Nephron (organoid): ENCODE measurements around the gene SORCS2.

Source experiments
- H3K27ac Mint-ChIP-seq, 3 experiments: 2 replicates each; pipeline ENCODE4 v1.8.0; 2020; ENCODE audit warnings: mixed read lengths in 3 of 3, mild to moderate bottlenecking in 2 of 3, moderate library complexity in 1 of 3
- H3K27me3 Mint-ChIP-seq: 2 replicates; pipeline ENCODE4 v1.8.0; 2021; ENCODE audit warnings: low read depth, mild to moderate bottlenecking, moderate library complexity, mixed read lengths
- H3K36me3 Mint-ChIP-seq: 2 replicates; pipeline ENCODE4 v1.8.0; 2020; ENCODE audit warnings: low read depth, mixed read lengths
- H3K4me1 Mint-ChIP-seq: 2 replicates; pipeline ENCODE4 v1.8.0; 2020; ENCODE audit warnings: mixed read lengths
- H3K4me3 Mint-ChIP-seq, 3 experiments: 2 replicates each; pipeline ENCODE4 v1.8.0; 2020; ENCODE audit warnings: mild to moderate bottlenecking in 3 of 3, mixed read lengths in 3 of 3, moderate library complexity in 2 of 3
- H3K9me3 Mint-ChIP-seq: 2 replicates; pipeline ENCODE4 v1.8.0; 2020; ENCODE audit warnings: mixed read lengths
- TF ChIP-seq, protein P1 (sequence below), 3 experiments: fragments of 200-600 bp; sonication (generic); IDR thresholded peaks; one replicate each; pipeline ENCODE4 v1.5.0; 2021; ENCODE audit warnings: antibody characterized with exemption in 3 of 3; ENCODE audit not compliant: unreplicated experiment in 3 of 3

SORCS2 gene

DNA sequence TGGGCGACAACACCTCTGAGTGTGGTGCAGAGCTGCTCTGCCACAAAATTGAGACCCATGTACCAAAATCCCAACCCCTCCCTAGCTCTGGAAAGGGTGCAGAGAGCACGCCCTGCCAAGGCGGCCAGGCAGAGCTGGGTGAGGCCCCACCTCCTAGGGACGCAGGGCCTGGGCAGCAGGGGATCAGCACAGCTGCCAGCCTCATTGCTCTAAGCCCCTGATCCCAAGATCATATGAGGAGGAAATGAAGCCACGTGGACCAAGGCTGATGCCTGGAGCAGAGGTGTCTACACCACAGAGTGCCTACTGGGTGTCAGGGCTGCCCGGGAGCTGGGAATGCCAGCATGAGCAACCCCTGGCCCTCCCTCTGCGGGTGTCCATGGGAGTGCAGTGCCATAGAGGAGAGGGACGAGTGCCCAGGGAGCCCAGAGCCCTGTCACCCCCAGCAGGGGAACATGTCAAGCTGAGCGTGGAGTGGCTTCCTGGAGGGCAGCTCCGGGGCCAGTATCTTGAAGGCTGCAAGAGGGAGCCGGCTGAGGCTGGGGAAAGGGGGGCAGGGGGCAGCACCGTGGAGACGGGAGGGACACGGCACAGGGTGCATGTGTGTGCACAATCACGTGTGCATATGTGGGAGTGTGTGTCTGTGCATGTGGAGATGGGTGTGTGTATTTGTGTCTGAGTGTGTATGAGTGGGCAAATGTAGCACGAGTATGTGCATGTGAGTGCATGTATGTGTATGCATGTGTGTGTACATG lies 306.3 kb downstream of the SORCS2 start:
- no peak overlapping the region for H3K4me3 Mint-ChIP-seq
- peak overlapping the region in 1 of 3 experiments; percentile 24 for H3K27ac Mint-ChIP-seq
- no peaks in the 10 kb centered on the region for H3K9me3 Mint-ChIP-seq
- no peaks in the 10 kb centered on the region for H3K36me3 Mint-ChIP-seq
- H3K4me1 Mint-ChIP-seq = peaks cover 57% of the 10 kb centered on the region
- peaks cover 13% of the 10 kb centered on the region for H3K27me3 Mint-ChIP-seq
- TF ChIP-seq, protein P1, sequence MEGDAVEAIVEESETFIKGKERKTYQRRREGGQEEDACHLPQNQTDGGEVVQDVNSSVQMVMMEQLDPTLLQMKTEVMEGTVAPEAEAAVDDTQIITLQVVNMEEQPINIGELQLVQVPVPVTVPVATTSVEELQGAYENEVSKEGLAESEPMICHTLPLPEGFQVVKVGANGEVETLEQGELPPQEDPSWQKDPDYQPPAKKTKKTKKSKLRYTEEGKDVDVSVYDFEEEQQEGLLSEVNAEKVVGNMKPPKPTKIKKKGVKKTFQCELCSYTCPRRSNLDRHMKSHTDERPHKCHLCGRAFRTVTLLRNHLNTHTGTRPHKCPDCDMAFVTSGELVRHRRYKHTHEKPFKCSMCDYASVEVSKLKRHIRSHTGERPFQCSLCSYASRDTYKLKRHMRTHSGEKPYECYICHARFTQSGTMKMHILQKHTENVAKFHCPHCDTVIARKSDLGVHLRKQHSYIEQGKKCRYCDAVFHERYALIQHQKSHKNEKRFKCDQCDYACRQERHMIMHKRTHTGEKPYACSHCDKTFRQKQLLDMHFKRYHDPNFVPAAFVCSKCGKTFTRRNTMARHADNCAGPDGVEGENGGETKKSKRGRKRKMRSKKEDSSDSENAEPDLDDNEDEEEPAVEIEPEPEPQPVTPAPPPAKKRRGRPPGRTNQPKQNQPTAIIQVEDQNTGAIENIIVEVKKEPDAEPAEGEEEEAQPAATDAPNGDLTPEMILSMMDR (IDR thresholded peaks at IDR 0.05; ENCODE audit: unreplicated experiment in 3 of 3) = no peak

DNA sequence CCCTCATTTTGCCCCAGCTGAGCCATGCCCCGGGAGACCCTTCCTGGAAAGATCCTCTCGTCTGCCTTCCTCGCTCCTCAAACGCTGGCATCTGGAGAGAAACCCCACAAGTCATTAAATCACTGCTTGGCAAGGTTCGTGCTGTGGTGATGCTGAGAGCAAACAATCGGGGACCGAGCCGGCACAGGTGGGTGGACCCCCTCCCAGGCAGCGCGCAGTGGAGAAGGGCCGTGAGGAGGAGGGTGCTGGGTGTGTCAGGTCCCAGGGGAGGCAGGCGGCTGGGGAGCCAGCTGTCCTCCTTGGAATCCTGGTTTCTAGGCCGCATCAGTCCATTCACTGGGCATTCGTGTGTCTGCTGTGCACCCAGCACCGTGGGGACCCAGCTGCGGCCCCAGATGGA lies 307.3 kb downstream of the SORCS2 start:
- Mint-ChIP-seq H3K27ac (peak overlapping the region in 1 of 3 experiments; percentile 64), H3K4me3 (no peak overlapping the region), H3K4me1 (peaks cover 67% of the 10 kb centered on the region), H3K36me3 (no peaks in the 10 kb centered on the region), H3K9me3 (no peaks in the 10 kb centered on the region), H3K27me3 (peaks cover 14% of the 10 kb centered on the region)
- TF ChIP-seq, protein P1 (IDR thresholded peaks at IDR 0.05; ENCODE audit: unreplicated experiment in 3 of 3) = no peak

DNA sequence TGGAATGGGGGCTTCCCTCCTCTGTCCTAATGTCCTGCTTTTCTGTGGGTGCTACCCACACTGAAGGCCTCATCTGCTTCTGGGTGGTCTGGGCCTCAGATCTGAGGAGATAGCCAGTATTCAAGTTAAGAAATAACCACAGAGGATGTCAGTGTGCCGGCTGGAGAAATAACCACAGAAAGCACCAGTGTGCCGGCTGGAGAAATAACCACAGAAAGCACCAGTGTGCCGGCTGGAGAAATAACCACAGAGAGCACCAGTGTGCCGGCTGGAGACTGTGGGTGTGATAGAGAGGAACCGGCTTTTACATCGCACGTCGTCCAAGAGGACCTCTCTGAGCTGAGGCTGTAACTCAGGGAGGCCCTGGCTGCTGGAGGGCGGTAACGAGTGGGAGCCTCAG lies 308.1 kb downstream of the SORCS2 start:
- Mint-ChIP-seq H3K27me3 (peaks cover 18% of the 10 kb centered on the region), H3K9me3 (no peaks in the 10 kb centered on the region), H3K36me3 (no peaks in the 10 kb centered on the region), H3K4me1 (peaks cover 70% of the 10 kb centered on the region), H3K27ac (peak overlapping the region in 2 of 3 experiments; percentile 64 to 72), H3K4me3 (no peak overlapping the region)
- TF ChIP-seq, protein P1 (IDR thresholded peaks at IDR 0.05; ENCODE audit: unreplicated experiment in 3 of 3) = no peak

DNA sequence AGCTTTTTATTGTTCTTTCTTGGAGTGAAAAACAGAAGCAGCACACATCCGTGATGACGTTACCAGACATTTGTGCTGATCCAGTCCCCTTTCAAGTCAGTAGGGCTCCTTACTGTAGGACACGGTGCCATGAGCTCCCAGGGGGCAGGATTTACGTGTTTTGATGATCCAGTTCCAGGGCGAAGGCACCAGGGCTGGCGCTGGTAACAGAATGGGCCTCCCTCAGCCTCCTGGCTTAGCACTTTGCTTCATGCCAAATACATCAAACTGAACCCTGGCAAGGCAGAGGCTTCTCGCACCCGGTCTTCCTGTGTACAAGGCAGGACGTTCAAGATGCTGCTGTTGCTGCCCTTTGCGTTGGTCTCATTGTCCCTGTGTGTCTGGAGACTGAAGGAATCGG lies 309.0 kb downstream of the SORCS2 start:
- TF ChIP-seq, protein P1 (IDR thresholded peaks at IDR 0.05; ENCODE audit: unreplicated experiment in 3 of 3) = no peak

DNA sequence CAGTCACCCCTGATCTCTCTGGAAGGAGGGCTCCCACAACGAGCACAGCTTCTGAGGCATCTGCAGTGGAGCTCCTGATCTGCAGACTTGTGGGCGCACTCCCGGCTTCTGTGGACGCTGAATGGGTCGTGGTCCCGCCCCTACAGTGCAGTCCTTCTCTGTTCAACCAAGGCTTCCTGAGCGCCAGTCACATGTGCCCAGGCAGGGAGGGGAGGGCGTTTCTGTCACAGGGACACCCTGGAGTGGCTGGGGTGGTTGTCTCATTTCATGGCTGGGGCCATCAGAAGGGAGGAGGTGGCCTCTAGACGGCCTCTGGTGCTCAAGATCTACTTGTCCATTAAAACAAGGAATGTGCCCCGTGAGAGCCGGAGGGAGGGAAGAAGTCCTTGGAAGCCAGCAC lies 309.5 kb downstream of the SORCS2 start:
- Mint-ChIP-seq H3K27me3 (peaks cover 18% of the 10 kb centered on the region), H3K36me3 (no peaks in the 10 kb centered on the region), H3K27ac (no peak overlapping the region), H3K4me1 (peaks cover 60% of the 10 kb centered on the region), H3K4me3 (no peak overlapping the region), H3K9me3 (no peaks in the 10 kb centered on the region)
- TF ChIP-seq, protein P1 (IDR thresholded peaks at IDR 0.05; ENCODE audit: unreplicated experiment in 3 of 3) = no peak

More for the DNA sequence above, 309.0 kb downstream of the SORCS2 start:
- no peak overlapping the region for H3K27ac Mint-ChIP-seq
- H3K4me3 Mint-ChIP-seq = no peak overlapping the region
- H3K27me3 Mint-ChIP-seq = peaks cover 18% of the 10 kb centered on the region
- no peaks in the 10 kb centered on the region for H3K9me3 Mint-ChIP-seq
- H3K36me3 Mint-ChIP-seq = no peaks in the 10 kb centered on the region
- H3K4me1 Mint-ChIP-seq = peaks cover 61% of the 10 kb centered on the region
